WTC11 (cell line): ENCODE data around the gene NDRG2.

Experiments used
- CDX4 ChIP-seq: fragments of 250-450 bp; sonication (Bioruptor Pico); IDR thresholded peaks from 2 replicates; pipeline ENCODE4 v1.9.0; 2021; ENCODE audit warnings: moderate library complexity, mild to moderate bottlenecking, inconsistent platforms, borderline replicate concordance
- CTCF ChIP-seq: fragments of 200-600 bp; IDR thresholded peaks from 2 replicates; pipeline ENCODE4 v1.8.0; 2022; ENCODE audit warnings: antibody characterized with exemption
- E2F1 ChIP-seq: sonication (generic); formaldehyde crosslinking; IDR thresholded peaks from 2 replicates; pipeline ENCODE4 v1.8.0; 2022; ENCODE audit warnings: mild to moderate bottlenecking, missing genetic modification reagents
- ELF4 ChIP-seq: sonication (generic); formaldehyde crosslinking; IDR thresholded peaks from 2 replicates; pipeline ENCODE4 v1.8.1; 2022; ENCODE audit warnings: low read depth, mild to moderate bottlenecking, moderate library complexity, missing genetic modification reagents
- FOXJ3 ChIP-seq: sonication (generic); formaldehyde crosslinking; IDR thresholded peaks from 2 replicates; pipeline ENCODE4 v1.9.0; 2021; ENCODE audit warnings: missing genetic modification reagents, mild to moderate bottlenecking, borderline replicate concordance
- GRHL2 ChIP-seq: fragments of 250-450 bp; sonication (Bioruptor Pico); IDR thresholded peaks from 2 replicates; pipeline ENCODE4 v1.8.0; 2022; ENCODE audit warnings: mild to moderate bottlenecking, moderate library complexity; ENCODE audit not compliant: insufficient replicate concordance, severe bottlenecking
- NFATC4 ChIP-seq: fragments of 250-450 bp; sonication (Bioruptor Pico); IDR thresholded peaks from 2 replicates; pipeline ENCODE4 v1.9.0; 2021; ENCODE audit warnings: mild to moderate bottlenecking
- NR3C1 ChIP-seq: sonication (generic); formaldehyde crosslinking; conservative IDR thresholded peaks from 2 replicates; pipeline ENCODE4 v1.8.1; 2023; ENCODE audit warnings: low read depth, mild to moderate bottlenecking, missing genetic modification reagents
- RELA ChIP-seq: sonication (generic); formaldehyde crosslinking; IDR thresholded peaks from 2 replicates; pipeline ENCODE4 v1.8.1; 2022; ENCODE audit warnings: missing genetic modification reagents, mild to moderate bottlenecking, borderline replicate concordance
- RORB ChIP-seq: fragments of 250-450 bp; sonication (Bioruptor Pico); IDR thresholded peaks from 2 replicates; pipeline ENCODE4 v1.9.0; 2021; ENCODE audit warnings: mild to moderate bottlenecking
- TEAD4 ChIP-seq: sonication (generic); formaldehyde crosslinking; IDR thresholded peaks from 2 replicates; pipeline ENCODE4 v1.8.0; 2022; ENCODE audit warnings: mild to moderate bottlenecking, missing genetic modification reagents
- ZBTB43 ChIP-seq: sonication (generic); formaldehyde crosslinking; IDR thresholded peaks from 2 replicates; pipeline ENCODE4 v1.8.1; 2023; ENCODE audit warnings: mild to moderate bottlenecking, missing genetic modification reagents

GRCh38 chr14:21036751-21037150, 11.9 kb upstream of the NDRG2 start:
- no peak for TF ChIP-seq CTCF
- TF ChIP-seq GRHL2 (CRISPR knock-in tag), result no peak
- no peak for TF ChIP-seq ZBTB43 (CRISPR knock-in tag)
- no peak for TF ChIP-seq E2F1 (CRISPR knock-in tag)
- no peak for TF ChIP-seq NFATC4 (CRISPR knock-in tag)
- no peak for TF ChIP-seq RORB
- no peak for TF ChIP-seq CDX4 (CRISPR knock-in tag)
- no peak for TF ChIP-seq FOXJ3 (CRISPR knock-in tag)
- TF ChIP-seq NR3C1, result no peak
- TF ChIP-seq ELF4, result no peak
- no peak for TF ChIP-seq RELA (CRISPR knock-in tag)
- TF ChIP-seq TEAD4 (CRISPR knock-in tag), result no peak
